HepG2 (cell line): ENCODE data around the gene WAS.
"Not testable (repeated sequence)": the region's sequence is repeated elsewhere in the genome, so short reads cannot be mapped to it uniquely, and the experiment has no call there.

ENCODE experiments used
- AGO2 ChIP-seq: fragments of 200-400 bp; formaldehyde crosslinking; optimal IDR thresholded peaks from 2 replicates; pipeline ENCODE3; 2017; ENCODE audit warnings: mild to moderate bottlenecking, low read depth, low read length, moderate library complexity
- ETV6 ChIP-seq: sonication (generic); formaldehyde crosslinking; conservative IDR thresholded peaks from 2 replicates; pipeline ENCODE4 v1.4.0; 2020; ENCODE audit warnings: missing genetic modification reagents
- GABPB1 ChIP-seq: IDR thresholded peaks from 2 replicates; pipeline ENCODE4 v1.6.1; 2016; ENCODE audit warnings: mild to moderate bottlenecking, missing genetic modification reagents, moderate library complexity, missing compliant biosample characterization
- HDAC6 ChIP-seq: fragments of 200-600 bp; sonication (generic); IDR thresholded peaks from 2 replicates; pipeline ENCODE4 v1.7.0; 2017; ENCODE audit warnings: mild to moderate bottlenecking, antibody characterized with exemption, low read length, low read depth
- PHF21A ChIP-seq: sonication (generic); formaldehyde crosslinking; IDR thresholded peaks from 2 replicates; pipeline ENCODE4 v1.5.0; 2020; ENCODE audit warnings: mild to moderate bottlenecking, missing genetic modification reagents
- POLR2A ChIP-seq, 2 experiments: IDR thresholded peaks; 2 replicates each; pipeline ENCODE4 v1.6.1; 2011; ENCODE audit warnings: low read depth in 2 of 2, low read length in 2 of 2, mild to moderate bottlenecking in 1 of 2, moderate library complexity in 1 of 2; ENCODE audit not compliant: insufficient read depth in 1 of 2
- RAD21 ChIP-seq: fragments of 450-650 bp; formaldehyde crosslinking; IDR thresholded peaks from 2 replicates; pipeline ENCODE4 v1.5.0; 2020; ENCODE audit warnings: mild to moderate bottlenecking
- TF ChIP-seq, protein P1 (sequence below), 2 experiments: IDR thresholded peaks; 2 replicates each; pipeline ENCODE4 v1.6.1; 2011 to 2012; ENCODE audit warnings: low read length in 2 of 2, borderline replicate concordance in 1 of 2, low read depth in 1 of 2, mild to moderate bottlenecking in 1 of 2, moderate library complexity in 1 of 2

DNA sequence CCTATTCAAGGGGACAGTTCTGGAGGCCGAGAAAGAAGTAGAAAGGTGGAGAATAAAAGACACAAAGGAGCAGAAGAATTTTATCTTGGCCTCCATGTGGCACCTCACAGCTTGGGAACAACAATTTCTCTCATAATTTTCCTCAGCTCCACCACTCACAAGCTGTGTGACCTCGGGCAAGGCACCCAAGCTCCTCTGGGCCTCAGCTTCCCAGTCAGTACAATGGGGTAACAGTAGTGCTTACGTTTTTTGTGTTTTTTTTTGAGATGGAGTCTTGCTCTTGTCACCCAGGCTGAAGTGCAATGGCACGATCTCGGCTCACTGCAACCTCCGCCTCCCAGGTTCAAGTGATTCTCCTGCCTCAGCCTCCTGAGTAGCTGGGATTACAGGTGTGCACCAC is 2.7 kb upstream of the WAS start:
- not testable (repeated sequence) for TF ChIP-seq HDAC6; AGO2; RAD21 (CRISPR knock-in tag); GABPB1 (CRISPR knock-in tag); PHF21A (CRISPR knock-in tag); ETV6 (CRISPR knock-in tag); POLR2A (IDR thresholded peaks at IDR 0.05; ENCODE audit: insufficient read depth in 1 of 2, low read depth in 2 of 2, low read length in 2 of 2)
- TF ChIP-seq, protein P1, sequence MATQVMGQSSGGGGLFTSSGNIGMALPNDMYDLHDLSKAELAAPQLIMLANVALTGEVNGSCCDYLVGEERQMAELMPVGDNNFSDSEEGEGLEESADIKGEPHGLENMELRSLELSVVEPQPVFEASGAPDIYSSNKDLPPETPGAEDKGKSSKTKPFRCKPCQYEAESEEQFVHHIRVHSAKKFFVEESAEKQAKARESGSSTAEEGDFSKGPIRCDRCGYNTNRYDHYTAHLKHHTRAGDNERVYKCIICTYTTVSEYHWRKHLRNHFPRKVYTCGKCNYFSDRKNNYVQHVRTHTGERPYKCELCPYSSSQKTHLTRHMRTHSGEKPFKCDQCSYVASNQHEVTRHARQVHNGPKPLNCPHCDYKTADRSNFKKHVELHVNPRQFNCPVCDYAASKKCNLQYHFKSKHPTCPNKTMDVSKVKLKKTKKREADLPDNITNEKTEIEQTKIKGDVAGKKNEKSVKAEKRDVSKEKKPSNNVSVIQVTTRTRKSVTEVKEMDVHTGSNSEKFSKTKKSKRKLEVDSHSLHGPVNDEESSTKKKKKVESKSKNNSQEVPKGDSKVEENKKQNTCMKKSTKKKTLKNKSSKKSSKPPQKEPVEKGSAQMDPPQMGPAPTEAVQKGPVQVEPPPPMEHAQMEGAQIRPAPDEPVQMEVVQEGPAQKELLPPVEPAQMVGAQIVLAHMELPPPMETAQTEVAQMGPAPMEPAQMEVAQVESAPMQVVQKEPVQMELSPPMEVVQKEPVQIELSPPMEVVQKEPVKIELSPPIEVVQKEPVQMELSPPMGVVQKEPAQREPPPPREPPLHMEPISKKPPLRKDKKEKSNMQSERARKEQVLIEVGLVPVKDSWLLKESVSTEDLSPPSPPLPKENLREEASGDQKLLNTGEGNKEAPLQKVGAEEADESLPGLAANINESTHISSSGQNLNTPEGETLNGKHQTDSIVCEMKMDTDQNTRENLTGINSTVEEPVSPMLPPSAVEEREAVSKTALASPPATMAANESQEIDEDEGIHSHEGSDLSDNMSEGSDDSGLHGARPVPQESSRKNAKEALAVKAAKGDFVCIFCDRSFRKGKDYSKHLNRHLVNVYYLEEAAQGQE (IDR thresholded peaks at IDR 0.05; ENCODE audit: borderline replicate concordance in 1 of 2, low read depth in 1 of 2, low read length in 2 of 2) = not testable (repeated sequence)
